GM21528 (cell line): Measurements from ENCODE around the gene CNGA2.

Experiments used
- ATAC-seq: cut with Tn5 transposase; IDR thresholded peaks from one replicate; pipeline ENCODE4 v1.9.1; 2021; ENCODE audit warnings: mild to moderate bottlenecking, moderate library complexity; ENCODE audit not compliant: unreplicated experiment, low FRiP score

CNGA2 gene

GRCh38 chrX:151746502-151746901, 12.0 kb downstream of the CNGA2 start:
- ATAC-seq, result no peak

DNA sequence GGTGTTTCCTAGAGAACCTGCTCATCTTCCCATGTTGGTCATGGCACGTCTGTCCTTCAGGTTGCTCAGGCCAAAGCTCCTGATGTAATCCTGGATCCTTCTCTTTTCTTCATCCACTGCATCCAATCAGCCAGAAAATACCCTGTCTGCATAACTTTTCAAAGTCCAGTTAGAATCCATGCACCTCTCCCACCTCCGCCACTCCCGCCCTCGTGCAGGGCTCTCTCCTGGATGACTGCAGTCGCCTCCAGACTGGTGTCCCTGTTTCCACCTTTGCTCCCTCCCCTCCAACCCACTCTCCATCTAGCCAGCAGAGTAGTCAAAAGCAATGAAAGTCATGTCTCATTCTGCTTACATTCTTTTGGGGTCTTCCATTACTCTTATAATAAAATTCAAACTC, 16.0 kb downstream of the CNGA2 start:
- ATAC-seq, result no peak

GRCh38 chrX:151752847-151753246, 18.3 kb downstream of the CNGA2 start:
- ATAC-seq, result no peak

DNA sequence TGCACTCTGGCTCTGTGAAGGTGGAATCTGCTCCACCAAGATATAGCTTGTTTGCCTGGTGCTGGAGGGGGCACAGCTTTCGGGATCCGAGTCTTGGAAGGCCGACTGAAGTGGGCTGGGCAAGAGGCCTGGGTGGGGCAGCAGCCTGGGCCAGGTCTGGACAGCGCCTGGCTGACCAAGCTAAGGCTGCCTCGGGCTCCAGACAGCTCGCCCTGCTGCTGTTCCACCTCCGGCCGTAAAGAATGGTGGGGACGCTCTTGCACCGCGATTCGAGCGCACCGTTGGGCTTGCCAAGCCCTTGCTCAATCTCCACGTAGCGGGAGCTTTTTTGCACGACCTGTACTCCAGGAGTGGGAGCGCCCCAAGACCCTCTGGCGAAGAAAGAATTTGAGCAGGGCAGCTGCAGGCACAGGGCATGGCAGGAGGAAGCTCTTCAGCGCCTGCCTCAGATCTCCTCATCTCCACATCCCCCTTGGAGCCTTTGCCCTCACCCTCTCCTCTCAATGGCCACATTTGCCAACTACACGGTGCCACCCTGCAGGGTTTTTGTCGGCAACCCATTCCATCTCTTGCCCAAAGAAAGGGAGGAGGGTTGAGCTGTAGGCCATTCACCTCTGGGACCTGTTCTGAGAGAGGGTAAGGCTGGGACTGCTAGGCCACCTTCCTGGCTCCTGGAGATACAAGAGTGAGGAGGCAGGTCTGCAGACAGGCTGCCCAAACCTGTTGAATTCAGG, 18.9 kb downstream of the CNGA2 start:
- ATAC-seq, result peak; percentile 55

DNA sequence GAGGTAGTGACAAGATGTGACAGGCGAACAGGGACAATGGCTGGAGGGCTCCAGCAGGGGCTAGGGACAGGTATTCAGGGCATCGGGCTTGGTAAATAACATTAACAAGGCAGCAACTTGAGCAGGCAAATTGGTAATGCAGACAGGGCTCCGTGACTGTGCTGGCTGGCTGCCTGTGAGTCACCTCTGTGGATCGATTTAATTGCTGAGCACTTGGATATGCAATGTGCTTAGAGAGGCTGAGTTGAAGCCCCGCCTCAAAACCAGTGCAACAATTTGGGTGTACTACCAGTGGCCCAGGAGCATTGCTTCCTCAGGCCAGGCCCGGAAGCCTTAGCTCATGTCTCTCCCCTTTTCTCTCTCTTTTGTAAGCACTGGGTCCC, 19.5 kb downstream of the CNGA2 start:
- no peak for ATAC-seq

DNA sequence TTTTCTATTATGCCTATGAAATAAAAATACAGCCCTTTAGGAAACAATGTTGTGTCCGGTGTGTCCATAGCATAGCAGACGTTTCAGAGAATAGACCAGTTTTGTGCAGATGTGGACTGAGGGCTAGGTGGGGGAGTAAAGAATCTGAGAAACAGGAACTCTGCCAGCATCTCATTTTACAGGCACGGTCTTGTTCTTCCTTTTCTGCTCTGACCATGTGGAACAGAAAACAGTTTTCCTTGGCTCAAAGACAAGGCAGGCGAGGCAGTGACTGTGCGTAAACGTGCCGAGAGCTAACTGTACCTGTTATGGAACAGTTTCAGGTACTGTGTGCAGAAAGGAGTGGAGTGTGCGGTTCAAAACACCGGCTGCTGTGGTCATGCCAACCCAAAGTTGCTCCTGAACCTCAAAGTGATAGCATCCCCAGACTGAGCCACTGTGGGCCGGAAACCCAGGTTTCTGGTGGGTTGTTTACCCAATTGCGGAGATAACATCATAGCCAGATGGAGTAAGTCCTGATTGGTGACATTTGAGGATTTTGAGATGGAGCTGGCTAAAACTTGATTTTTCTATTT, 20.2 kb downstream of the CNGA2 start:
- ATAC-seq, result no peak

DNA sequence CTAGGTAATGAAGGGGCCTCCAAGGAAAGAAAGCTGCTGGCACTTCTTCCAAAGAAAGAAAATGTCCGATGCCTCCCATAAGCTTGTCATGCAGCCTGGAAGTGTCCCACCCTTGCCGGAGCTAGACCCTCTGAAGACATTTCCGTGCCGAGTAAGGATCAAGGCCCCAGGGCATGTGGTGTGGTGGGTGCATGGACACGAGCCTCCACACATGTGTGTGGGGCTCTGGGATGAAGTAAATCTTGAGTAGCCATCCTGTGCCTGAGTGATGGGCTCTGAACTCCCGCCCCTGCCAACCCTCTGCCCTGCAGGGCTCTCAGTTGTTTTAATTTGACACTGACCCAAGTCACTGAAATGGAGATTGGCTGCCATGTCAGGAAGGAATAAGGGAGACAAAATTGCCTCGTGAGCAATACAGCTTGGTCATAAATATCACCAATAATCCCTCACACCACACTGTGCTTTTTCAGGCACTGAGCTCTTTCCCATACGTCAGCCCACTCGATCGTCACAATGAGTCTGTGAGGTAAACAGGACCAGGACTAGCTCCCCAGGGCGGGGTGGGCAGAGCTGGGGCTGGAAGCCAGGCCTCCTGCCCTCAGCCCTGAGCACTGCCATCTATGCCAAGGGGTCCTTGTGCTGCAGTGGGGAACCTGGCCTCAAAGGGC, 24.6 kb downstream of the CNGA2 start:
- no peak for ATAC-seq

- no peak for ATAC-seq
Measured at GRCh38 chrX:151762802-151763201, 28.3 kb downstream of the CNGA2 start.

- no peak for ATAC-seq
Measured at GRCh38 chrX:151763711-151764110, 29.2 kb downstream of the CNGA2 start.

DNA sequence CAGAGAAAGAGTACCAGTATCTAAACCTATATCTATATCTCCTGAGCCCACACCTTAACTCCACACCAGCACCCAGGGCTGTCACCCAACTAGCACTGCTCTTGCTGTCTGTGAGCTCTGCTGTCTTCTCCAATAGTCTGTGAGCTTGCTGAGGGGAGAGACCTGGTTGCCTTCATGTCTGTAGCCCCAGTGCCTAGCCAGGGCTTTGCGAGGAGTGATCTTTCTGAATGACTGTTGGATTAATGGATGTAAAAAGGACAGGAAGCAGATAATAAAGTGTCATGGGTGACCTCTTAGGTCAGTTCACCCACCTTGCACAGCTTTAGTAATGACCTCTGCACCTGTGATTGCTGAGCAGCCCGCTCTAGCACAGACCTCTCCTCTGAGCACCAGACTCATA, 30.5 kb downstream of the CNGA2 start:
- ATAC-seq, result no peak

DNA sequence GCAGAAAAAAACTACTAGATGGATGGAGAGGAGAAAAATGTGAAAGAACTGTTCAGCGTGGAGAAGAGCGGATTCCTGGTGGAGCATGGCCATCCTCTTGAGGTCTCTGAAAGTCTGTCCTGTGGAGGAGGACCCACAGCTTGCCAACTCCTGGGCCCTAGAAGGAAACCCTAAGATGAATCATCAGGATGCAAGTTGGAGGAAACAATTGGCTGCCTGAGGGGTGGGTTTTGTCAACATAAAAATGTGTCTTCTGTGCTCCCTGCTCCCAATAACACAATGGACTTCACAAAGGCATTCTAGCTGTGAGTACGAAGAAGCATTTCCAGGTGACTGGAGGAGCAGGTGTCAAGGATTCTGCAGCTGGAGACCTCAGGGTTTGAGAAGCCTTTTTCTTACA, 37.2 kb downstream of the CNGA2 start:
- ATAC-seq, result no peak

DNA sequence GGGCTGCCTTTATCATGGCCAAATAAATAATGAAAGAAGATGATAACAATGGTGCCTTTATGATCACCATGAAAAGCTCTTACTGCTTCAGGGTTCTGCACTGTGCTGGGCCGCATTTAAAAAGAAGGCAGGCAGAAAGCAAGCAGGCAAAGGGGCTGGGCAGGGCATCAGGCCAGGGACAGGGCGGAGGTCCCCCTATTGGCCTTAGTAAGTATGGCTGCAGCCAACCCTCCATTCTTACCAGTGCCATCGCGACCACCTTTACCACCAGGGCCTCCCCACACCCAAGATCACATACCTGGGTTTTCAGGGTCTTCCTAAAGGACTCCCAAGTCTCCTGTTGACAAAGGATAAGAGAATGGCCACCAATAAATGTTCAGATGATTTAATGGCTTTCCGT, 38.9 kb downstream of the CNGA2 start:
- no peak for ATAC-seq

DNA sequence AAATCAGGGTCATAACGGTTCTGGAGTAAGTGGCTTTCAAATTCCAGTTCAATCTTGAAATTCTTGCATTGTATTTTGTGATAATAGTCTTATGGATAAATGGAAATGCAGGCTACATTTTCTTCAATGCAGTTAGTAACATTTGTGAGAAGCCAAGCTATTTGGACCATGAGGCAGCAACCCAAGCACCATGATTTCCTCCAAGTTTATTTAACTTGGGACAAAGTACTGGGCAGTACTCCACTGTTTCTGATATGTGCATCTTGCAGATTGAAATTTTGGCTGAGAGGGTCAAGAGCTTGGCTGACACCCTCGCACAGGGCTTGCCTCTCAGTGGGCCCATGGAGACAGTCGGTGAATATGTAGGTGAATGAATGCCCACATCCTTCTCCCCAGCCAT, 39.9 kb downstream of the CNGA2 start:
- ATAC-seq, result no peak

DNA sequence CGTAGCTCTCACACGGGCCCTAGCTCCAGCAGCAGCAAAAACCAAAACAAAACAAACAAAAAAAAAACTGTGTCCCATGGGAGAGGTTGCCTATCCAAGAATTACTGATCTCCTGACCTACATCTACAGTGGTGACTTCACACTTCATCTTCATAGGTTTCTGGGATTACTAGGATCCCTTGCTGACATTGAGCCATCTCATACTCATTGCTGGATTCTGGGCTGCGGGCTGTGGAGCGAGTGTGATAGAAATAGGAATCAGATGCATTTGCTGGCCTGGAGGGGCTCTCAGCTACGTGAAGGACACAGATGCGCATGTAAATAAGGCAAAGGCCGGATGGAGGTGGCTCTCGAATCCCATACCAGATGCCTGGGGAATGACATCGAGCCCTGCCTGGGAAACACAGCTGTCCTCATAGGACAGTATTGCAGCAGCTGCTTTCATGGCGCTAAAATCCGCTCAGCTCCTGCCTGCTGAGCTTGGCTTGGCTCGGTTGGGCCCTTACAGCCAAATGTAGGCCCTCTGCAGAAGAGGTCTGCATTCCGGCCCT, 41.7 kb downstream of the CNGA2 start:
- ATAC-seq, result no peak

- ATAC-seq, result no peak
Measured at GRCh38 chrX:151776936-151777335, 42.4 kb downstream of the CNGA2 start.

DNA sequence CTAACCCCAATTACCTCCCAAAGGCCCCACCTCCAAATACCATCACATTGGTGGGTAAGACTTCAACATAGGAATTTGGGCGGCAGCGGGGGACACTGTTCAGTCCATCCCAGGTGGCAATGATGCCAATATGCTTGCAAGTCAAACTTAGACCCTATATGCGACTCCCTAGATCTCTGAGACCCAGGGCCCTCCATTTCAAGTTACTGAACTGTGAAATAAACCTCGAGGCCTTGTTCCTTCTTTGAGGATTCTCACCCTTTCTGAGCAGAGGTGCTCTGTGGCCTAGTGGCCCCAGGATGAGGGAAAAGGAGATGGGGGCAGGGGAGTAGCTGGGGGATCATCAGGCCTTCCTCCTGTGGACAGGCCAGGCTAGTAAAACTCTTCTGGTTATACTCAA, 44.7 kb downstream of the CNGA2 start:
- ATAC-seq, result no peak

DNA sequence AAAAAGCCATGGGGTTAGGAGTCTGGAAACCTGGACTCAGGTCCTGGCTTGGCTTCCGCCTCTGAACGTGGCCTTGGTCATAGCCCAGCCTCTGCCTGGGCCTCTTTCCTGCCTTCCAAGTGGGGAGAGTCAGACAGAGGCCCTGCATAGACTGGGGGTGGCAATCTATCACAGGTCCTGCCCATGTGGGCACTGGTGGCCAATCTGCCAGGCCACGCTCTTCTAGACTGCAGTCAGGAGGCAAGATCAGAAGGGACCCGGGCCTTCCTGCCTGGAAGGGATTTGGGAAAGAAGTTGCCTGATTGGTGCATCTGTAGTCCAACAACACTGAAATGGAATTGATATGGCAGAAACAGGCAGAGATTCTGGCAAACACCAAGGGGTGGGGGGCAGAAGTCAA, 46.1 kb downstream of the CNGA2 start:
- ATAC-seq, result no peak

DNA sequence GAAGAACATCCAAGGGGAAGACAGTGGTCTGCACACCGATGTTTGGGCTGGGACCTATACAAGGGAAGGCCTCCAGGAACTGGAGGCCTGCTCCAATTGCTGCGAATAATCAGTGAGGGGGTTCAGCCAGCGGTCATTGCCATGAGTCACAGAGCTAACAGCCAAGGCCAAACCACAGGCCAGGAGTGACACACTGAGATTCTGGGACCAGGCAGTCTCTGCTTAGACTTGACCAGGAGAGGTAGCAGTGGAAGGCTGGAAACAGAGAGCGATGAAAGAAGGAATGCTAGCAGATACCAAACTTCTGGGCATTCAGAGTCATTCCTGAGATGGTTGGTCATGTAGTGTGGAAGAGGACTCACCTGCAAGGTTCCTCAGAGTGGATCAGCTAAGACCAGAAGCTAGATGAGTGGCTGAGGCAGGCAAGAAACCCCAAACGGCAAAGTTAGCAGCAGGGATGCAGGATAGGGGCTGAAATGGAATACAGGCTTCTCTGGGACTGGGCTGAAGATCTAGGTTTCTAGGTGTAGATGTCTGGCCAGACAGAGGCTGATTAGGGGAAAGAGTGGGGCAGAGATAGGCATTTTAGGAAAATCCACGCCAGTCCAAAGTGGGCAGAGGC, 54.7 kb downstream of the CNGA2 start:
- no peak for ATAC-seq

- ATAC-seq, result no peak
Measured at GRCh38 chrX:151790481-151791160, 56.1 kb downstream of the CNGA2 start.

- ATAC-seq, result no peak
Measured at GRCh38 chrX:151791961-151792360, 57.4 kb downstream of the CNGA2 start.

DNA sequence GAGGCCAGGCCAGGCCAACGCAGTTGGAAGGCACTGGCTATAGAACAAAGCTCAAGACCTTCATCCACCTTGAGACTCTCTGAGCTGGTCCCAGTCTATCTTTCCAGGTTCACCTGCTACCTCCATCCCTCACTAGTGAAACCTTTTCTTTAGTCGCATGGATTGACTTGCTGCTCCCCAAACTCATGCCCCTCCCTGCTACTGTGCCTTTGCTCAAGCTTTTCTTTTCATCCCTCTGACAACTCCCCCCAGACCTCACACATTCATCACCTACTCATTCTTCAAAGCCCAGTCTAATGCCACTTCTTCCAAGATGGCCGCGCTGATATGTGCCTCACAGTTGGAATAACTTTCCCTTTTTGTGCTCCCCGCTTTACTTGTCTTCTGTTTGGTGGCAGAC, 58.0 kb downstream of the CNGA2 start:
- ATAC-seq, result no peak
